Dedifferentiated amniotic fluid mesenchymal stem cell (primary cell): ENCODE measurements around the gene PPP4R2.

Source experiments
- DNase-seq: peaks from one replicate; pipeline ENCODE4 v3.0.0-alpha.2; 2016; ENCODE audit errors: extremely low spot score

Gene PPP4R2

GRCh38 chr3:73114711-73115110 is 118.1 kb downstream of the PPP4R2 start:
- DNase-seq = no peak

- no peak for DNase-seq
These were observed 119.2 kb downstream of the PPP4R2 start for GRCh38 chr3:73115806-73116205.
